ENCODE results near the gene NID1.

NID1 gene

GRCh38 chr1:236110137-236110536, 45.2 kb upstream of the NID1 start:
- no peak overlapping the region for H3K4me3 ChIP-seq (ENCODE audit: low read depth, low read length)
- no peak for TF ChIP-seq CTCF (IDR thresholded peaks at IDR 0.05; ENCODE audit: borderline replicate concordance, insufficient read depth, low read depth, low read length)

- no peak overlapping the region for H3K4me3 ChIP-seq (ENCODE audit: low read depth, low read length)
- no peak for TF ChIP-seq CTCF (IDR thresholded peaks at IDR 0.05; ENCODE audit: borderline replicate concordance, insufficient read depth, low read depth, low read length)
Measured at GRCh38 chr1:236108027-236108648, 43.2 kb upstream of the NID1 start.

- H3K4me3 ChIP-seq (ENCODE audit: low read depth, low read length): no peak overlapping the region
- TF ChIP-seq CTCF (IDR thresholded peaks at IDR 0.05; ENCODE audit: borderline replicate concordance, insufficient read depth, low read depth, low read length): no peak
Measured at GRCh38 chr1:236107121-236107907, 42.4 kb upstream of the NID1 start.

- no peak overlapping the region for H3K4me3 ChIP-seq (ENCODE audit: low read depth, low read length)
- TF ChIP-seq CTCF (IDR thresholded peaks at IDR 0.05; ENCODE audit: borderline replicate concordance, insufficient read depth, low read depth, low read length): peak; percentile 50; the same call in 1 of the 2 replicates
Measured at GRCh38 chr1:236103646-236104218, 38.8 kb upstream of the NID1 start.

- no peak overlapping the region for H3K4me3 ChIP-seq (ENCODE audit: low read depth, low read length)
Measured at GRCh38 chr1:236103059-236103458, 38.2 kb upstream of the NID1 start.

GRCh38 chr1:236102611-236103010, 37.7 kb upstream of the NID1 start:
- no peak for TF ChIP-seq CTCF (IDR thresholded peaks at IDR 0.05; ENCODE audit: borderline replicate concordance, insufficient read depth, low read depth, low read length)
- no peak overlapping the region for H3K4me3 ChIP-seq (ENCODE audit: low read depth, low read length)

More at GRCh38 chr1:236103059-236103458, 38.2 kb upstream of the NID1 start:
- TF ChIP-seq CTCF (IDR thresholded peaks at IDR 0.05; ENCODE audit: borderline replicate concordance, insufficient read depth, low read depth, low read length): no peak

All from GM12875 (cell line).